HG02642 (cell line): ENCODE results near the gene NKD1.

ENCODE experiments used
- ATAC-seq: cut with Tn5 transposase; IDR thresholded peaks from one replicate; pipeline ENCODE4 v1.9.1; 2021; ENCODE audit warnings: mild to moderate bottlenecking; ENCODE audit not compliant: unreplicated experiment, poor library complexity

Gene NKD1

GRCh38 chr16:50519602-50520001, 28.6 kb upstream of the NKD1 start:
- ATAC-seq = no peak

GRCh38 chr16:50520451-50521245, 27.5 kb upstream of the NKD1 start:
- no peak for ATAC-seq

GRCh38 chr16:50521246-50521900, 26.8 kb upstream of the NKD1 start:
- ATAC-seq = no peak

GRCh38 chr16:50522324-50522723, 25.9 kb upstream of the NKD1 start:
- ATAC-seq = no peak

- ATAC-seq = no peak
These were observed 24.5 kb upstream of the NKD1 start for GRCh38 chr16:50523710-50524109.

- ATAC-seq = no peak
These were observed 22.9 kb upstream of the NKD1 start for GRCh38 chr16:50525262-50525661.

GRCh38 chr16:50525716-50526115, 22.5 kb upstream of the NKD1 start:
- no peak for ATAC-seq

GRCh38 chr16:50526249-50526648, 21.9 kb upstream of the NKD1 start:
- no peak for ATAC-seq

GRCh38 chr16:50526796-50527195, 21.4 kb upstream of the NKD1 start:
- no peak for ATAC-seq

GRCh38 chr16:50528820-50529219, 19.4 kb upstream of the NKD1 start:
- ATAC-seq = no peak

GRCh38 chr16:50529334-50529733, 18.9 kb upstream of the NKD1 start:
- ATAC-seq = no peak

- ATAC-seq = no peak
These were observed 17.6 kb upstream of the NKD1 start for GRCh38 chr16:50530277-50531236.

- no peak for ATAC-seq
These were observed 16.8 kb upstream of the NKD1 start for GRCh38 chr16:50531359-50531758.

GRCh38 chr16:50531901-50532300, 16.3 kb upstream of the NKD1 start:
- ATAC-seq = no peak

GRCh38 chr16:50532576-50532975, 15.6 kb upstream of the NKD1 start:
- no peak for ATAC-seq

- ATAC-seq = no peak
These were observed 14.9 kb upstream of the NKD1 start for GRCh38 chr16:50533317-50533716.

- no peak for ATAC-seq
These were observed 14.1 kb upstream of the NKD1 start for GRCh38 chr16:50534091-50534490.

- ATAC-seq = no peak
These were observed 13.6 kb upstream of the NKD1 start for GRCh38 chr16:50534556-50534955.

GRCh38 chr16:50534958-50535357, 13.2 kb upstream of the NKD1 start:
- no peak for ATAC-seq

GRCh38 chr16:50535506-50536257, 12.5 kb upstream of the NKD1 start:
- no peak for ATAC-seq
